Trophoblast cell (in vitro differentiated cells and primary cell): ENCODE data around the gene NAPB.
A peak's percentile ranks its signal among the peaks of the same experiment; 100 is the strongest.

Experiments
- DNase-seq, 2 donors: peaks; one replicate each; pipeline ENCODE4 v3.0.0-alpha.2; 2016
- H2AFZ ChIP-seq: 2 replicates; pipeline ENCODE4 v1.6.1; 2013; ENCODE audit warnings: low read length, moderate library complexity, mild to moderate bottlenecking; ENCODE audit not compliant: insufficient read depth, poor library complexity
- H2AK5ac ChIP-seq: 2 replicates; pipeline ENCODE4 v1.6.1; 2013; ENCODE audit warnings: mild to moderate bottlenecking, low read length
- H2BK120ac ChIP-seq: 2 replicates; pipeline ENCODE4 v1.6.1; 2013; ENCODE audit warnings: low read length, mild to moderate bottlenecking, moderate library complexity; ENCODE audit not compliant: insufficient read depth, poor library complexity
- H2BK12ac ChIP-seq: 2 replicates; pipeline ENCODE4 v1.6.1; 2013; ENCODE audit warnings: mild to moderate bottlenecking, low read length, moderate library complexity
- H2BK5ac ChIP-seq: 2 replicates; pipeline ENCODE4 v1.6.1; 2013; ENCODE audit warnings: low read length, low read depth, moderate library complexity, mild to moderate bottlenecking; ENCODE audit not compliant: poor library complexity
- H3K14ac ChIP-seq: 2 replicates; pipeline ENCODE4 v1.6.1; 2013; ENCODE audit warnings: mild to moderate bottlenecking, low read length
- H3K18ac ChIP-seq: 2 replicates; pipeline ENCODE4 v1.6.1; 2013; ENCODE audit warnings: mild to moderate bottlenecking, low read length
- H3K23ac ChIP-seq: 2 replicates; pipeline ENCODE4 v1.6.1; 2013; ENCODE audit warnings: low read length
- H3K27ac ChIP-seq: 2 replicates; pipeline ENCODE4 v1.5.1; 2013; ENCODE audit warnings: low read depth, mild to moderate bottlenecking, inconsistent platforms, low read length, moderate library complexity
- H3K27me3 ChIP-seq: 2 replicates; pipeline ENCODE4 v1.6.1; 2013; ENCODE audit warnings: inconsistent platforms, mild to moderate bottlenecking, low read length, moderate library complexity; ENCODE audit not compliant: insufficient read depth
- H3K36me3 ChIP-seq, 2 experiments: 1 replicate in 1 of 2; 2 replicates in 1 of 2; pipeline ENCODE4 v1.6.1; 2013; ENCODE audit warnings: low read length in 2 of 2, mild to moderate bottlenecking in 2 of 2, moderate library complexity in 1 of 2; ENCODE audit not compliant: insufficient read depth in 2 of 2, control insufficient read depth in 1 of 2
- H3K4ac ChIP-seq: 2 replicates; pipeline ENCODE4 v1.6.1; 2013; ENCODE audit warnings: low read depth, mild to moderate bottlenecking, low read length, moderate library complexity
- H3K4me1 ChIP-seq, 2 experiments: 1 replicate in 1 of 2; 2 replicates in 1 of 2; pipeline ENCODE4 v1.6.1; 2013; ENCODE audit warnings: low read length in 2 of 2, mild to moderate bottlenecking in 2 of 2, moderate library complexity in 1 of 2; ENCODE audit not compliant: insufficient read depth in 2 of 2, control insufficient read depth in 1 of 2
- H3K4me2 ChIP-seq: 2 replicates; pipeline ENCODE4 v1.6.1; 2013; ENCODE audit warnings: inconsistent platforms, mild to moderate bottlenecking, low read length, moderate library complexity
- H3K4me3 ChIP-seq: 2 replicates; pipeline ENCODE4 v1.5.1; 2013; ENCODE audit warnings: mild to moderate bottlenecking, low read depth, low read length, inconsistent platforms
- H3K79me1 ChIP-seq: one replicate; pipeline ENCODE4 v1.6.1; 2013; ENCODE audit warnings: low read length
- H3K79me2 ChIP-seq: 2 replicates; pipeline ENCODE4 v1.6.1; 2013; ENCODE audit warnings: low read length, mild to moderate bottlenecking; ENCODE audit not compliant: control insufficient read depth, insufficient read depth, poor library complexity
- H3K9ac ChIP-seq: 2 replicates; pipeline ENCODE4 v1.6.1; 2013; ENCODE audit warnings: mild to moderate bottlenecking, low read length
- H3K9me3 ChIP-seq: 2 replicates; pipeline ENCODE4 v1.6.1; 2013; ENCODE audit warnings: low read depth, mild to moderate bottlenecking, control low read depth, inconsistent platforms, low read length; ENCODE audit not compliant: insufficient read depth
- H4K12ac ChIP-seq: 2 replicates; pipeline ENCODE4 v1.6.1; 2013; ENCODE audit warnings: low read depth, mild to moderate bottlenecking, low read length, moderate library complexity
- H4K8ac ChIP-seq: 2 replicates; pipeline ENCODE4 v1.6.1; 2013; ENCODE audit warnings: low read depth, mild to moderate bottlenecking, low read length, moderate library complexity
- H4K91ac ChIP-seq: one replicate; pipeline ENCODE4 v1.6.1; 2013; ENCODE audit warnings: low read depth, mild to moderate bottlenecking, low read length, moderate library complexity
- WGBS: extraction: QIAGEN DNeasy Blood & Tissue Kit; methylation state at CpG from one replicate; pipeline ENCODE4 v1.1.7; 2013; ENCODE audit warnings: missing lambda C conversion rate; ENCODE audit not compliant: insufficient read length, insufficient coverage; ENCODE audit errors: extremely low coverage; 5-methylcytosine and 5-hydroxymethylcytosine counted together

NAPB gene

GRCh38 chr20:23358923-23359593 is 62.2 kb downstream of the NAPB start:
- Histone ChIP-seq H3K27me3 (no peaks in the 10 kb centered on the region), H4K12ac (peak overlapping the region; percentile 56), H3K4me2 (no peak overlapping the region), H3K18ac (no peak overlapping the region), H4K8ac (peak overlapping the region; percentile 52), H3K9ac (no peak overlapping the region), H3K4me3 (no peak overlapping the region), H2BK120ac (no peak overlapping the region), H3K9me3 (no peaks in the 10 kb centered on the region), H2BK5ac (no peak overlapping the region), H4K91ac (no peak overlapping the region), H3K79me2 (peaks cover 17% of the 10 kb centered on the region), H2AK5ac (no peak overlapping the region), H3K23ac (no peak overlapping the region), H3K4me1 (peaks cover 19 to 22% of the 10 kb centered on the region in 2 experiments), H2AFZ (no peak overlapping the region), H3K79me1 (peaks cover 16% of the 10 kb centered on the region), H2BK12ac (peak overlapping the region; percentile 38), H3K14ac (no peak overlapping the region), H3K27ac (no peak overlapping the region), H3K4ac (no peak overlapping the region), H3K36me3 (peaks cover 11 to 12% of the 10 kb centered on the region in 2 experiments)
- no CpG with 5 or more reads among the region's 7 CpGs for WGBS
- no peak for DNase-seq

- no peaks in the 10 kb centered on the region for H3K9me3 ChIP-seq
- H3K4me1 ChIP-seq: peaks cover 19 to 22% of the 10 kb centered on the region in 2 experiments
- no peak overlapping the region for H4K91ac ChIP-seq
- H3K4me2 ChIP-seq: no peak overlapping the region
- no peak overlapping the region for H3K23ac ChIP-seq
- no peak overlapping the region for H3K14ac ChIP-seq
- H2BK120ac ChIP-seq: no peak overlapping the region
- no peak overlapping the region for H2AFZ ChIP-seq
- no peak overlapping the region for H4K8ac ChIP-seq
- H2AK5ac ChIP-seq: no peak overlapping the region
- H3K36me3 ChIP-seq: peaks cover 14 to 15% of the 10 kb centered on the region in 2 experiments
- no peak overlapping the region for H2BK5ac ChIP-seq
- no peak overlapping the region for H3K4ac ChIP-seq
- peaks cover 17% of the 10 kb centered on the region for H3K79me2 ChIP-seq
- H3K18ac ChIP-seq: no peak overlapping the region
- no peak overlapping the region for H4K12ac ChIP-seq
- no peaks in the 10 kb centered on the region for H3K27me3 ChIP-seq
- DNase-seq: no peak
- no CpG with 5 or more reads among the region's 6 CpGs for WGBS
- H3K27ac ChIP-seq: no peak overlapping the region
- no peak overlapping the region for H3K9ac ChIP-seq
- H3K79me1 ChIP-seq: peaks cover 16% of the 10 kb centered on the region
- no peak overlapping the region for H2BK12ac ChIP-seq
- H3K4me3 ChIP-seq: no peak overlapping the region
Observed at GRCh38 chr20:23358563-23358906, 62.8 kb downstream of the NAPB start.

DNA sequence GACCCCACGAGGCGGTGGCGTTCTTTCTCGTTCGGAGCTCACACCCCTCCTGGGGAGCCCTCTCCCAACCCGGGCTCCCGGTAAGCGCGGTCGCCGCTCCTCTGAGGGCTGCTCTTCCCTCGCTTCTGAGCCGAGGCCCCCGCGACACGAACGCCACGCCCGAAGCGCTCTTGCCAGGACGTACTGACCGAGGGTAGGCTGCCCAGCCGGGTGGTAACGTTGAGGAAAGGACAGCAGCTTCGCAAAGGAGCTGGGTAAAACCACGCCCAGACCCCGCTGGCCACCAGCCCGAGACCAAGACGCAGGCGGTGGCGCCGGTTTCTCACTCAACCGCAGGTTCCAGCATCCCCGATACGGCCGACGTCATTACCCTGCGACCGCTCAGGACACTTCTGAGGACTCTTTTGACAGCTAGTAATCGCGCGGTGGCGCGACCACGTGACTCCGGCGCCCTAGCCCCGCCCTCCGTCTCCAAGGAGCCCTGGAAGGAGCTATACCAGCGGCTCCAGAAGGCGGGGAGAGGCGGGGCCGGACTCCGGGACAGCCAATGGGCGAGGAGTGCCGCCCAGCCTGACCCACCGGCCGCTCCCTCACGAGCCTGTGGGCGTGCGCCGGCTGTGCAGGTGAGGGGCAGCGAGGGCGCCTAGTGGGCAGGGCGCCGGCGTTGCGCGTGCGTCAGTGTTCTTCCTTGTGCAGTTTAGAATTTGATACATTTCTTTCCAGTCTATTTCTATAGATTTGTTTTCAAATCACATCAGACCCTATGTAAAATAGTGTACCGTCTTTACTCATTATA is 63.3 kb downstream of the NAPB start:
- Histone ChIP-seq H3K9me3 (no peaks in the 10 kb centered on the region), H3K79me1 (peaks cover 16% of the 10 kb centered on the region), H3K18ac (peak overlapping the region; percentile 80), H4K12ac (peak overlapping the region; percentile 86), H3K27me3 (no peaks in the 10 kb centered on the region), H2BK5ac (peak overlapping the region; percentile 80), H2BK12ac (no peak overlapping the region), H3K79me2 (peaks cover 12% of the 10 kb centered on the region), H3K4me3 (peak overlapping the region; percentile 92), H3K36me3 (peaks cover 14 to 15% of the 10 kb centered on the region in 2 experiments), H3K4ac (peak overlapping the region; percentile 38), H2AK5ac (no peak overlapping the region), H3K9ac (peak overlapping the region; percentile 90), H3K4me2 (peak overlapping the region; percentile 84), H3K14ac (peak overlapping the region; percentile 83), H3K4me1 (peaks cover 13 to 16% of the 10 kb centered on the region in 2 experiments), H3K27ac (peak overlapping the region; percentile 93), H4K8ac (peak overlapping the region; percentile 92), H2AFZ (peak overlapping the region; percentile 38), H2BK120ac (peak overlapping the region; percentile 23), H4K91ac (peak overlapping the region; percentile 74), H3K23ac (no peak overlapping the region)
- peak; percentile 100 for DNase-seq
- WGBS: no CpG with 5 or more reads among the region's 71 CpGs

- Histone ChIP-seq H2AFZ (no peak overlapping the region), H4K91ac (no peak overlapping the region), H3K4ac (peak overlapping the region; percentile 20), H3K9ac (no peak overlapping the region), H3K79me1 (peaks cover 7% of the 10 kb centered on the region), H4K12ac (peak overlapping the region; percentile 76), H2BK120ac (no peak overlapping the region), H2AK5ac (no peak overlapping the region), H3K9me3 (no peaks in the 10 kb centered on the region), H3K23ac (no peak overlapping the region), H3K79me2 (peaks cover 6% of the 10 kb centered on the region), H3K27me3 (no peaks in the 10 kb centered on the region), H3K27ac (no peak overlapping the region), H3K4me1 (peaks cover 9 to 13% of the 10 kb centered on the region in 2 experiments), H3K14ac (no peak overlapping the region), H3K4me2 (peak overlapping the region; percentile 15), H3K36me3 (peaks cover 14 to 15% of the 10 kb centered on the region in 2 experiments), H4K8ac (peak overlapping the region; percentile 48), H2BK5ac (no peak overlapping the region), H2BK12ac (no peak overlapping the region), H3K4me3 (no peak overlapping the region), H3K18ac (peak overlapping the region; percentile 90)
- peak in 1 of 2 donors; percentile 47 for DNase-seq
- WGBS: no CpG with 5 or more reads among the region's 27 CpGs
Observed at GRCh38 chr20:23356203-23356602, 65.1 kb downstream of the NAPB start.
